Sigmoid colon (tissue), 4 donors: ENCODE measurements around the gene NELL2.

ENCODE experiments used
- EP300 ChIP-seq, 4 donors: sonication (generic); formaldehyde crosslinking; IDR thresholded peaks; one replicate each; pipeline ENCODE4 v1.6.1; 2017; ENCODE audit warnings: antibody characterized with exemption in 4 of 4
- POLR2AphosphoS5 ChIP-seq, 4 donors: sonication (generic); formaldehyde crosslinking; IDR thresholded peaks; one replicate each; pipeline ENCODE4 v1.6.1; 2017; ENCODE audit warnings: antibody characterized with exemption in 4 of 4
- TF ChIP-seq, protein P1 (sequence below), 4 experiments: fragments of 450-650 bp in 3 of 4; fragments of 200-600 bp in 1 of 4; IDR thresholded peaks; one replicate each; pipeline ENCODE4 v1.5.1; 2016 to 2019; ENCODE audit warnings: antibody characterized with exemption in 4 of 4, mild to moderate bottlenecking in 3 of 4, moderate library complexity in 2 of 4

DNA sequence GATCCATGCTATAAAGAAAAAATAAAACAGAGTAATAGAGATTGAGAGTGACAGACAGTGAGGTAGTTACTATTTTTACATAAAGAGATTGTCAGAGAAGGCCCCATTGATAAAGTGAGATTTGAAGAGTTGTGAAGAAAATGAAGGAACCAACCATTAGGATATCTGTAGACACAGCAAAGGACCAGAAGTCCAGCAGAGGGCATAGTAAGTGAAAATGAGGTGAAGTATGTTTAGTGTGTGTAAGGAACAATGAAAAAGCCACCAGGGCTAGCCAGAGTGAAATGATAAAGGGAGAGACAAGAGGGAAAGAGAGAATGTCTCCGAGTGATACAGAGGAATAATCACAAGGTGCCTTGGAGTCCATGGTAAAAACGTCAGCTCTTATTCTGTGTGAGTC lies 411.0 kb downstream of the NELL2 start:
- TF ChIP-seq, protein P1, sequence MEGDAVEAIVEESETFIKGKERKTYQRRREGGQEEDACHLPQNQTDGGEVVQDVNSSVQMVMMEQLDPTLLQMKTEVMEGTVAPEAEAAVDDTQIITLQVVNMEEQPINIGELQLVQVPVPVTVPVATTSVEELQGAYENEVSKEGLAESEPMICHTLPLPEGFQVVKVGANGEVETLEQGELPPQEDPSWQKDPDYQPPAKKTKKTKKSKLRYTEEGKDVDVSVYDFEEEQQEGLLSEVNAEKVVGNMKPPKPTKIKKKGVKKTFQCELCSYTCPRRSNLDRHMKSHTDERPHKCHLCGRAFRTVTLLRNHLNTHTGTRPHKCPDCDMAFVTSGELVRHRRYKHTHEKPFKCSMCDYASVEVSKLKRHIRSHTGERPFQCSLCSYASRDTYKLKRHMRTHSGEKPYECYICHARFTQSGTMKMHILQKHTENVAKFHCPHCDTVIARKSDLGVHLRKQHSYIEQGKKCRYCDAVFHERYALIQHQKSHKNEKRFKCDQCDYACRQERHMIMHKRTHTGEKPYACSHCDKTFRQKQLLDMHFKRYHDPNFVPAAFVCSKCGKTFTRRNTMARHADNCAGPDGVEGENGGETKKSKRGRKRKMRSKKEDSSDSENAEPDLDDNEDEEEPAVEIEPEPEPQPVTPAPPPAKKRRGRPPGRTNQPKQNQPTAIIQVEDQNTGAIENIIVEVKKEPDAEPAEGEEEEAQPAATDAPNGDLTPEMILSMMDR (IDR thresholded peaks at IDR 0.05), result no peak
- no peak for TF ChIP-seq POLR2AphosphoS5 (IDR thresholded peaks at IDR 0.05)
- no peak for TF ChIP-seq EP300 (IDR thresholded peaks at IDR 0.05)
